Central memory CD8-positive, alpha-beta T cell (primary cell): ENCODE data around the gene TPI1.
A peak's percentile ranks its signal among the peaks of the same experiment; 100 is the strongest.
"Not testable (repeated sequence)": the region's sequence is repeated elsewhere in the genome, so short reads cannot be mapped to it uniquely, and the experiment has no call there.

Experiments
- ATAC-seq: fragments of 150-1000 bp; cut with Tn5 transposase; replicated peaks from 2 replicates; pipeline ENCODE4 v1.10.0; 2022; ENCODE audit warnings: mild to moderate bottlenecking, moderate FRiP score, moderate number of reproducible peaks; ENCODE audit not compliant: poor library complexity, severe bottlenecking; ENCODE audit errors: extremely low read depth
- DNase-seq, 2 donors: peaks; one replicate each; pipeline ENCODE4 v3.0.0; 2021; ENCODE audit warnings: low spot score in 2 of 2
- H3K27ac Mint-ChIP-seq: one replicate; pipeline ENCODE4 v1.8.0; 2022; ENCODE audit warnings: low read depth, mild to moderate bottlenecking, moderate library complexity, mixed read lengths
- H3K27me3 Mint-ChIP-seq: one replicate; pipeline ENCODE4 v1.8.0; 2022; ENCODE audit warnings: mixed read lengths
- H3K36me3 Mint-ChIP-seq: one replicate; pipeline ENCODE4 v1.8.0; 2022; ENCODE audit warnings: mild to moderate bottlenecking, moderate library complexity, mixed read lengths; ENCODE audit not compliant: insufficient read depth
- H3K4me1 Mint-ChIP-seq: one replicate; pipeline ENCODE4 v1.8.0; 2022; ENCODE audit warnings: mixed read lengths
- H3K4me3 Mint-ChIP-seq: one replicate; pipeline ENCODE4 v1.8.0; 2022; ENCODE audit warnings: mild to moderate bottlenecking, moderate library complexity, mixed read lengths
- H3K9me3 Mint-ChIP-seq: one replicate; pipeline ENCODE4 v1.8.0; 2022; ENCODE audit warnings: mixed read lengths

The TPI1 gene

GRCh38 chr12:6886206-6886999 is 19.1 kb downstream of the TPI1 start:
- H3K9me3 Mint-ChIP-seq, H3K36me3 Mint-ChIP-seq, H3K27ac Mint-ChIP-seq, H3K4me3 Mint-ChIP-seq, H3K27me3 Mint-ChIP-seq, DNase-seq, H3K4me1 Mint-ChIP-seq, ATAC-seq: not testable (repeated sequence)

- Mint-ChIP-seq H3K27ac (no peak overlapping the region), H3K4me1 (peaks cover 7% of the 10 kb centered on the region), H3K36me3 (peaks cover 9% of the 10 kb centered on the region), H3K27me3 (no peaks in the 10 kb centered on the region), H3K4me3 (no peak overlapping the region), H3K9me3 (no peaks in the 10 kb centered on the region)
- ATAC-seq: no peak
- DNase-seq: no peak
These were observed 20.1 kb downstream of the TPI1 start for GRCh38 chr12:6887460-6887859.

DNA sequence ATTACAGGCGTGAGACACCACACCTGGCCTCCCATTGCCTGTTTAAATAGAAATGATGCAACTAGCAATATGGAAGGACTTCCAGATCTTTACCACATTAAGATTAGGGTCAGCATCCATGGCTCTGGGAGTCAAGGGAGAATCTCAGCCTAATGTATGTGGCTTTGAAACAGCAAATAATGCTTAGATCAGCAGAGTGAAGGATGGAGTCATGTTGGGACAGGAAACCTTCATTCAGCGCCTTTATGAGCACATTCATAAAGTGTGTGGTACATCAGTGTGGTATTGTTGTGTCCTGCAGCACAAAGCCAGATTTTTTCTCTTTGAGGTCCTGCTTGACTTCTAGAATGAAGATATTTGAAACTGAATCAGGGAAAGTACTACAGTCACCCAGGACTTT is 21.0 kb downstream of the TPI1 start:
- Mint-ChIP-seq H3K4me3 (no peak overlapping the region), H3K4me1 (peaks cover 7% of the 10 kb centered on the region), H3K36me3 (peaks cover 9% of the 10 kb centered on the region), H3K27ac (no peak overlapping the region), H3K27me3 (no peaks in the 10 kb centered on the region), H3K9me3 (no peaks in the 10 kb centered on the region)
- ATAC-seq (no peak), DNase-seq (no peak)

- not testable (repeated sequence) for H3K9me3 Mint-ChIP-seq, H3K27me3 Mint-ChIP-seq, ATAC-seq, H3K4me3 Mint-ChIP-seq, DNase-seq, H3K27ac Mint-ChIP-seq, H3K4me1 Mint-ChIP-seq, H3K36me3 Mint-ChIP-seq
These were observed 21.5 kb downstream of the TPI1 start for GRCh38 chr12:6888794-6889193.

- H3K27me3 Mint-ChIP-seq, H3K36me3 Mint-ChIP-seq, DNase-seq, ATAC-seq, H3K9me3 Mint-ChIP-seq, H3K4me1 Mint-ChIP-seq, H3K4me3 Mint-ChIP-seq: not testable (repeated sequence)
- H3K27ac Mint-ChIP-seq: peak overlapping the region; percentile 82
These were observed 22.6 kb downstream of the TPI1 start for GRCh38 chr12:6889775-6890573.

DNA sequence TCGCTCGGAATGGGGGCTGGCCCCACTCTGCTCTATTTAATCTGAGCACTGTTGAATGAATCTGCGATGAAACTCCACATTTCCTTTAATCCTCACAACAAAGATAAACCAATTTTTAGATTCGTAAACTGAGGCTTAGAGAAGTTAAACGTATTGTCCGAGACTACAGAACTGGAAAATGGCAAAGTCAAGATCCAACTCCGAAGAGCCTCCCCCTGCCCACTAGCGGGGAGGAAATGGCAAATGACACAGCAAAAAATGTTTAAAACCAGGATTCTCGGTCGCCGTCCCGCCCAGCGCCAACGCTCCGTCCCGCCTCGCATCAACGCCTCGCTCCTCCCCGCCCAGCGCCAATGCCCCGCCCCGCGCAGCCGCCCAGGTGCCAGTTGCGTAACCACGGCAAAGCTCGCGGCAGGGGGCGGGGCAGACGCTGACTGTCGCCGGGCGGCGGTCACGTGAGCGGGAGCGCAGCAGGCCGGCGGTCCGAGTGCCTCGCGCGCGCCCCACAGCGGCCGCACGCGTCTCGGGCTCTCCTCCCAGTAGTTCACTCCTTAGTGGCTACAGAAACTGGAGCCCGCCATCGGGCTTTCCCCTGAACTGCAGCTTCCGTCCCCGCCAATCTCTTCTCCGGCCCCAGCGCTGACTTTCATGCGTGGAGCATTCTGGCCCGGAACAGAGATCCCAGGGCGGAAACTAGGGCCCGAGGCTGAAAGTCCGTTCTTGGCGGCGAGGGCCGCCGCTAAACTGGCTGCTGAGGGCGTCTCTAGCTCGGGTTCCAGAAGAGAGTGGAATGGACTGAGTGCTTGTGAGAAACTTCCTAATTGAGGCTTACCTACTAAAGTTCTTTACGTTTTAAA is 23.7 kb downstream of the TPI1 start:
- peak; percentile 97 for ATAC-seq
- H3K27me3 Mint-ChIP-seq: no peaks in the 10 kb centered on the region
- H3K4me1 Mint-ChIP-seq: peaks cover 7% of the 10 kb centered on the region
- peaks cover 2% of the 10 kb centered on the region for H3K36me3 Mint-ChIP-seq
- H3K9me3 Mint-ChIP-seq: no peaks in the 10 kb centered on the region
- peak; percentile 96 to 97 for DNase-seq
- H3K27ac Mint-ChIP-seq: peak overlapping the region; percentile 82
- peak overlapping the region; percentile 76 for H3K4me3 Mint-ChIP-seq

DNA sequence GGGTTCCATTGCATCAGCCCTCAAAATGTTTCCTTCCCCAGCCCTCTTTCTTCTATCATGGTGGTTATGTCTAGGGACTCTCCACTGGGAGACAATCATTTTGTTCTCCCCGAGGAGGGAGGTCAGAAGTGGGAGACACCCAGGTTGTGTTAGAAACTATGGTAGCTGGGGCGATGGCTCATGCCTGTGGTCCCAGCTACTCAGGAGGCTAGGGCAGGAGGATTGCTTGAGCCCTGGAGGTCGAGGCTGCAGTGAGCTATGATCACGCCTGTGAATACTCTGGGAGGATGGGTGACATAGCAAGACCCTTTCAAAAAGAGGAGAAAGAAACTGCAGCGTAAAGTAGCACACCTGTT is 24.3 kb downstream of the TPI1 start:
- peaks cover 2% of the 10 kb centered on the region for H3K36me3 Mint-ChIP-seq
- peaks cover 7% of the 10 kb centered on the region for H3K4me1 Mint-ChIP-seq
- no peaks in the 10 kb centered on the region for H3K9me3 Mint-ChIP-seq
- ATAC-seq (no peak), DNase-seq (no peak)
- peak overlapping the region; percentile 82 for H3K27ac Mint-ChIP-seq
- H3K27me3 Mint-ChIP-seq: no peaks in the 10 kb centered on the region
- H3K4me3 Mint-ChIP-seq: peak overlapping the region; percentile 76

DNA sequence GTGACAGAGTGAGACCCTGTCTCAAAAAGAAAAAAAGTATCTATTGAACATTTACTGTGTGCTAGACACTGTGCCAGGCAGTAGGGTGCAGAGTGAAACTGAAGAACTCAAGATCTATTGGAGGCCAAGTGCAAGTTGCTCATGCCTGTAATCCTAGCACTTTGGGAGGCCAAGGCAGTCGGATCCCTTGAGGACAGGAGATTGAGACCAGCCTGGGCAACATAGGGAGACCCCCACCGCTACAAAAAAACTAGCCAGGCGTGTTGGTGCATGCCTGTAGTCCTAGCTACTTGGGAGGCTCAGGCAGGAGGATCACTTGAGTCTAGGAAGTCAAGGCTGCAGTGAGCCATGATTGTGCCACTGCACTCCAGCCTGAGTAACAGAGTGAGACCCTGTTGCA is 25.4 kb downstream of the TPI1 start:
- peak overlapping the region; percentile 76 for H3K4me3 Mint-ChIP-seq
- H3K36me3 Mint-ChIP-seq, DNase-seq, ATAC-seq, H3K9me3 Mint-ChIP-seq, H3K27me3 Mint-ChIP-seq, H3K27ac Mint-ChIP-seq, H3K4me1 Mint-ChIP-seq: not testable (repeated sequence)

DNA sequence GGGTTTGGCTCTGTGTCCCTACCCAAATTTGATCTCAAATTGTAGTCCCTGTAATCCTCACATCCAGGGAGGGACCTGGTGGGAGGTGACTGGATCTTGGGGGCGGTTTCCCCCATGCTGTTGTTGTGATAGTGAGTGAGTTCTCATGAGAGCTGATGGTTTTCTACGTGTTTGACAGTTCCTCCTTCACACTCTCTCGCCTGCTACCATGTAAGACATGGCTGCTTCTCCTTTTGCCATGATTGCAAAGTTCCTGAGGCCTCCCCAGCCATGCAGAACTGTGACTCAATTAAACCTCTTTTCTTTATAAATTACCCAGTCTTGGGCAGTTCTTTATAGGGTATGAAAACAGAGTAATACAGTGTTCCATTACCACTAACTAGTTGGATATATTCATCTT is 27.0 kb downstream of the TPI1 start:
- Mint-ChIP-seq H3K4me1 (peaks cover 7% of the 10 kb centered on the region), H3K4me3 (no peak overlapping the region), H3K36me3 (peaks cover 2% of the 10 kb centered on the region), H3K27ac (no peak overlapping the region), H3K27me3 (no peaks in the 10 kb centered on the region), H3K9me3 (no peaks in the 10 kb centered on the region)
- ATAC-seq (no peak), DNase-seq (no peak)

DNA sequence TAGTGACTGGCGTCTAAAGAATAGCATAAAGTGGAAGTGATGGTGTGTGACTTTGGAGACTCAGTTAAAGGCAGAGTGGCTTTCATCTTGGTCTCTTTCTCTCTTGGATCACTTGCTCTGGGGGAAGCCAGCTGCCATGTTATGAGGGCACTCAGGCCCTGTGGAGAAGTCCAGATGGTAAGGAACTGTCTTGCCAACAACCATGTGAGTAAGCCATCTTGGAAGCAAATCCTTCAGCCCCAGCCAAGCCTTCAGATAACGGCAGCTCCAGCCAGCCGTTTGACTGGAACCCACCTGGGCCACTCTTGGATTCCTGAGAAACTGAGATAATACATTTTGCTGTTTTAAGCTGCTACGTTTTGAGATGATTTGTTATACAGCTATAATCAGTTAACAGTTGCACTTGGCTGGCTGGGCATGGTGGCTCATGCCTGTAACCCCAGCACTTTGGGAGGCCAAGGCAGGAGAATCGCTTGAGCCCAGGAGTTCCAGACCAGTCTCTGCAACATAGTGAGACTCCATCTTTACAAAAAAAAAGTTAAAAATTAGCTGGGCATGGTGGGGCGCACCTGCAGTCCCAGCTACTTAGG is 29.6 kb downstream of the TPI1 start:
- Mint-ChIP-seq H3K4me3 (no peak overlapping the region), H3K9me3 (no peaks in the 10 kb centered on the region), H3K27me3 (no peaks in the 10 kb centered on the region), H3K4me1 (no peaks in the 10 kb centered on the region), H3K36me3 (no peaks in the 10 kb centered on the region), H3K27ac (no peak overlapping the region)
- ATAC-seq: no peak
- no peak for DNase-seq

- no peak overlapping the region for H3K27ac Mint-ChIP-seq
- no peaks in the 10 kb centered on the region for H3K4me1 Mint-ChIP-seq
- DNase-seq (no peak), ATAC-seq (no peak)
- H3K9me3 Mint-ChIP-seq: no peaks in the 10 kb centered on the region
- H3K36me3 Mint-ChIP-seq: no peaks in the 10 kb centered on the region
- no peaks in the 10 kb centered on the region for H3K27me3 Mint-ChIP-seq
- H3K4me3 Mint-ChIP-seq: no peak overlapping the region
These were observed 32.1 kb downstream of the TPI1 start for GRCh38 chr12:6899427-6899826.

DNA sequence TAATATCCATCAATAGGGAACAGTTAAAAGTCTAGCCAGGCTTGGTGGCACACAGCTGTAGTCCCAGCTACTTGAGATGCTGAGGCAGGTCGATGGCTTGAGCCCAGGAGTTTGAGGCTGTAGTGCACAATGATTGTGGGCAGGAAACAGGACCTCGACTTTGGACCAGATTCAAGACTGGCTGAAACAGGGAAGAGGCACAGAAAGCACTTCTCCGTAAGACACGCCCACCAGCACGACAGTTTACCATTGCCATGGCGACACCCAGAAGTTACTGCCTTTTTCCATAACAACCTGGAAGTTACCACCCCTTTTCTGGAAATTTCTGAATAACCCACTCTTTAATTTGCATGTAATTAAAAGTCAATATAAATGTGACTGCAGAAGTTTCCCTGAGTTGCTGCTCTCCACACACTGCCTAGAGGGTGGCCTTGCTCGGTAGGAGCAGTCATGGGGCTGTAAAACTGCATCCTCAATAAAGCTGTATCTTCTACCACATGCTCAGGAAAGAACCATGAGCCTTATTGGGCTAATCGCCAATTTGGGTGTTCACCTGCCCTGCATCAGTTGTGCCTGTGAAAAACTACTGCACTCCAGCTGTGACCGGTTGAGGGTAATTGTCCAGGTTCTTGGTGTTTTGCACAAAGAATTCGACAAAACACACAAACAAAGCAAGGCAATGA is 32.6 kb downstream of the TPI1 start:
- Mint-ChIP-seq H3K27me3 (no peaks in the 10 kb centered on the region), H3K9me3 (no peaks in the 10 kb centered on the region), H3K4me1 (no peaks in the 10 kb centered on the region), H3K27ac (no peak overlapping the region), H3K36me3 (no peaks in the 10 kb centered on the region), H3K4me3 (no peak overlapping the region)
- DNase-seq (no peak), ATAC-seq (no peak)
